ENCODE results near the gene MRPL4. TPM values are rescaled to one million over a fixed set of nuclear protein-coding genes. Genes with fewer than 3 reads are reported as not detected.
"Not testable (repeated sequence)": the region's sequence is repeated elsewhere in the genome, so short reads cannot be mapped to it uniquely, and the experiment has no call there.

The MRPL4 gene
- total RNA-seq, 1 experiment from 2014 or later: 174 TPM

DNA sequence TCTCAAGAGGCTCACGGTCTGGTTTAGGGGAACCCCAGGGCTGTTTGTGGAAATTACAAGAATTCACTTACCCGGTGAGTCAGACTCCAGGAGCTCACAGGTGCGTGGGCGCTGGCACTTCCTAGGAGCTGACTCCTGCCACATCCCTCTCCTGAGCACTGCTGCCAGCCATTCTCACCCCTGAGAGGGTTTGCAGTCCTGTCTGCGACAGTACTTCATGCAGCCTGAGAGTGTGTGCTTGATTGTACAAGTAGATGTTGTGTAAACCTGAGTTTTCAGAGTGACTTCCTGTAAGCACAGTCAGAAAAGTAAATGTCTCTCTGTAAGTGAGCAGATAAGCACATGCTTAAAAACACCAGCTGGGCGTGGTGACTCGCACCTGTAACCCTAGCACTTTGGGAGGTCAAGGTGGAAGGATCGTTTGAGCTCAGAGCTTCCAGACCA is 8.1 kb downstream of the MRPL4 start:
- no peak for DNase-seq (ENCODE audit: low read depth)

DNA sequence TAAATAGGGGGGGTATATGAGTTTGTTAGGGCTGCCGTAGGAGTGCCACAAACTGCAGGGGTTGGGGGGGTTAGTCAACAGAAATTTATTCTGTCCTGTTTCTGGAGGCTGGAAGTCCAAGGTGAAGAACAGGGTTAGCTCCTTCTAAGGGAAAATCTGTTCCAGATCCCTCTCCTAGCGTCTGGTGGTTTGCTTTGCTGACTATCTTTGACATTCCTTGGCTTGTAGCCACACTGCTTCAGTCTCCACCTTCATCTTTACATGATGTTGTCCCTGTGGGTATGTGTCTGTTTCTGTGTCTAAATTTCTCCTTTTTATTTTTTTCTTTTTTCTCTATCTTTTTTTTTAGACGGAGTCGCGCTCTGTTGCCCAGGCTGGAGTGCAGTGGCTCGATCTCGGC is 10.8 kb downstream of the MRPL4 start:
- DNase-seq (ENCODE audit: low read depth): no peak

DNA sequence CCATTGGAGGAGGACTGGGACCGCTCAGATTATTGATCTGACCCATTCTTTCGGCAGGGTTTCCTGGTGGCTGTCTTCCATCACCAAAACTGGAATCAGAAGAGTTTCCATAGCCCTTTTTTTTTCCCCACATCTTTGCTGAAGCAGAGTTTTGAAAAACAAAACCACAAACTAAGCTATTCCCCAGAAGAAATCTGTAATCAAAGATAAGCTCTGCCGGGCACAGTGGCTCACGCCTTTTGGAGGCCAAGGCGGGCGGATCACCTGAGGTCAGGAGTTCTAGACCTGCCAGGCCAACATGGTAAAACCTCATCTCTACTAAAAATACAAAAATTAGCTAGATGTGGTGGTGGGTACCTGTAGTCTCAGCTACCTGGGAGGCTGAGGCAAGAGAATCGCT is 14.7 kb downstream of the MRPL4 start:
- no peak for DNase-seq (ENCODE audit: low read depth)

DNA sequence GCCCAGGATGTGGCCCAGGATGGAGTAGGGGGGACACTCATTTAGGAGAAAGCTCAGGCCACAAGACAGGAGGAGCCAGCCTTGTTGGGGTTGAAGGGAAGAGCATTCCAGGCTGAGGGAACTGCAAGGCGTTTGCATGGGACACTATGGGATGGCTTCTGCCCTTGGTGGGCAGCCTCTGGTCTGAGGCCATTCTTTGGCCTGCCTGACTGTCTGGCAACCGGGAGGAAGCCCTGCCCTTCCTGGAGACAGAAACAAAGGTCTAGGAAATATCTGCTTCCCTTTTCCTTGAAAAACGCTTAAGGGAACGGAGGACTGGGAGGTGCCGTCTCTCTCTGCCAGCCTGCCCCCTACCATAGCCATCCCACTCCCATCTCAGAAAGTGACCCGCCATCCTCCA is 16.1 kb downstream of the MRPL4 start:
- DNase-seq (ENCODE audit: low read depth): no peak

DNA sequence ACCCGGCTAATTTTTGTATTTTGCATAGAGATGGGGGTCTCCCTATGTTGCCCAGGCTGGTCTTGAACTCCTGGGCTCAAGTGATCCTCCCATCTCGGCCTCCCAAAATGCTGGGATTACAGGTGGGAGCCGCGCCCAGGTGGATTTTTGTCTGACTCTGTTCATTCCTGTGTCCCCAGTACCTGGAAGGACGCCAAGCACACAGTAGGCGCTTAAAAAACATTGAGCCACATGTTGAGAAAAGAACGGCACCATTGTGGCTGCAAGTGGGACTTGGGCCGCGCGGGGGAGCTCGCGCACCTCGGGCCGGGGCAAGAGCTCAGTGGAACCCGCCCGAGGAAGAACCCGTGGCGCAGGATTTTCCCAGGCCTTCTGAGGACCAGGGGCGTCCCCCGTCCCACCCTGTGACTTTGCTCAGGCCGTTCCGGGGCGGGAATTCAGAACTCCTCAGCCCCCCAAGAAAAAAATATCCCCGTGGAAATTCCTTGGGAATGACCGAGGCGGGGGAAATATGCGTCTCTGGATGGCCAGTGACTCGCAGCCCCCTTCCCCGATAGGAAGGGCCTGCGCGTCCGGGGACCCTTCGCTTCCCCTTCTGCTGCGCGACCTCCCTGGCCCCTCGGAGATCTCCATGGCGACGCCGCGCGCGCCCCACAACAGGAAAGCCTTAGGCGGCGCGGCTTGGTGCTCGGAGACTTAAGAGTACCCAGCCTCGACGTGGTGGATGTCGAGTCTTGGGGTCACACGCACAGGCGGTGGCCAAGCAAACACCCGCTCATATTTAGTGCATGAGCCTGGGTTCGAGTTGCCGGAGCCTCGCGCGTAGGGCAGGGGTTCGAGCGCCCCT is 17.5 kb downstream of the MRPL4 start:
- peak; percentile 60 for DNase-seq (ENCODE audit: low read depth)

DNA sequence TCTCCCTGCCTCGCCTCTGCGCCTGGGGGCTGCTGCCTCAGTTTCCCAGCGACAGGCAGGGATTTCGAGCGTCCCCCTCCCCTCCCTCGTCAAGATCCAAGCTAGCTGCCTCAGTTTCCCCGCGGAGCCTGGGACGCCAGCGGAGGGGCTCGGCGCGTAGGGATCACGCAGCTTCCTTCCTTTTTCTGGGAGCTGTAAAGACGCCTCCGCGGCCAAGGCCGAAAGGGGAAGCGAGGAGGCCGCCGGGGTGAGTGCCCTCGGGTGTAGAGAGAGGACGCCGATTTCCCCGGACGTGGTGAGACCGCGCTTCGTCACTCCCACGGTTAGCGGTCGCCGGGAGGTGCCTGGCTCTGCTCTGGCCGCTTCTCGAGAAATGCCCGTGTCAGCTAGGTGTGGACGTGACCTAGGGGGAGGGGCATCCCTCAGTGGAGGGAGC is 18.2 kb downstream of the MRPL4 start:
- DNase-seq (ENCODE audit: low read depth): no peak

DNA sequence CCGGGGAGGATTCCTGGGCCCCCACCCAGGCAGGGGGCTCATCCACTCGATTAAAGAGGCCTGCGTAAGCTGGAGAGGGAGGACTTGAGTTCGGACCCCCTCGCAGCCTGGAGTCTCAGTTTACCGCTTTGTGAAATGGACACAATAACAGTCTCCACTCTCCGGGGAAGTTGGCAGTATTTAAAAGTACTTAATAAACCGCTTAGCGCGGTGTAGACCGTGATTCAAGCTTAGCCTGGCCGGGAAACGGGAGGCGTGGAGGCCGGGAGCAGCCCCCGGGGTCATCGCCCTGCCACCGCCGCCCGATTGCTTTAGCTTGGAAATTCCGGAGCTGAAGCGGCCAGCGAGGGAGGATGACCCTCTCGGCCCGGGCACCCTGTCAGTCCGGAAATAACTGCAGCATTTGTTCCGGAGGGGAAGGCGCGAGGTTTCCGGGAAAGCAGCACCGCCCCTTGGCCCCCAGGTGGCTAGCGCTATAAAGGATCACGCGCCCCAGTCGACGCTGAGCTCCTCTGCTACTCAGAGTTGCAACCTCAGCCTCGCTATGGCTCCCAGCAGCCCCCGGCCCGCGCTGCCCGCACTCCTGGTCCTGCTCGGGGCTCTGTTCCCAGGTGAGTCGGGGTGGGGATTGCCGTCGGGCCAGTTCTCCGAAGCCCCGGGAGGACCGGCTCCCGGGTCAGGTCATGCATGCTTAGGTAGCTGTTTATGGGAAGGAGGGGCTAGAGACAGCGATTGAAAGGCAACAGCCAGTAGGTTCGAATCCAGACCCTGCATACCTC is 18.8 kb downstream of the MRPL4 start, which contains the start of gene ICAM1:
Gene ICAM1 (plus strand): TSS at position 505 of the 779 bp plus-strand sequence. CDS start 40 bp downstream, at position 545.
- DNase-seq (ENCODE audit: low read depth): no peak

DNA sequence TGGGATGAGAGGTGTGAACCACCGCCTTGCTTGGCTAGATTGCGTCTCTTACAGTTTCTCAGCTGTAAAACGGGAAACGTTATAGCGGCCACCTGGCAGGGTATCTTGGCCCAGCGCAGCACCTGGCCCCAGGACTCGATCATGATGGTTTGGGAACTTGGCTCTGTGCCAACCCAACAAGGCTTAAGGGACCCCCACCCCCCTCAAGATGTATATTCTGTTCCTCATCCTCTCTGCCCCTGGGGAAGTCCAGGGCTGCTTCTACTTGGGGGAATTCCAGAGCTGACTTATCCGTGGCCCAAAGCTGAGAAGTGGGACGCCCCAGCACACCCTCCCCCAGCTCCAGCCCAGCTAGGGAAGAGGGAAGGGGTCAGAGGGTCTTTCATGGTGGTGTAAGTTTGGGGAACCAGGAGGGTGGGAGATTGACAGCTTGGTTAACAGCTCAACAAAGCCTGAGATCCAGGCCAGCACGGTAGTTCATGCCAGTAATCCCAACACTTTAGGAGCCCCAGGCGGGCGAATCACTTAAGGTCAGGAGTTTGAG is 19.6 kb downstream of the MRPL4 start:
- no peak for DNase-seq (ENCODE audit: low read depth)

DNA sequence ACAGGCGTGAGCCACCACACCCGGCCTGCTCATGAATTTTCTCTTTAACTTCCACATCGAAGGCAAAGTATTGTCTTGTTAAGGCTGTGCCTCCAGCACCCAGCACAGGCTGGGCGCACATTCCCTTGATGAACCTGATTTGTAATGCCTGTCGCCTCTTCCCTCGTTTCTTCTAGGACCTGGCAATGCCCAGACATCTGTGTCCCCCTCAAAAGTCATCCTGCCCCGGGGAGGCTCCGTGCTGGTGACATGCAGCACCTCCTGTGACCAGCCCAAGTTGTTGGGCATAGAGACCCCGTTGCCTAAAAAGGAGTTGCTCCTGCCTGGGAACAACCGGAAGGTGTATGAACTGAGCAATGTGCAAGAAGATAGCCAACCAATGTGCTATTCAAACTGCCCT is 22.6 kb downstream of the MRPL4 start:
- no peak for DNase-seq (ENCODE audit: low read depth)

DNA sequence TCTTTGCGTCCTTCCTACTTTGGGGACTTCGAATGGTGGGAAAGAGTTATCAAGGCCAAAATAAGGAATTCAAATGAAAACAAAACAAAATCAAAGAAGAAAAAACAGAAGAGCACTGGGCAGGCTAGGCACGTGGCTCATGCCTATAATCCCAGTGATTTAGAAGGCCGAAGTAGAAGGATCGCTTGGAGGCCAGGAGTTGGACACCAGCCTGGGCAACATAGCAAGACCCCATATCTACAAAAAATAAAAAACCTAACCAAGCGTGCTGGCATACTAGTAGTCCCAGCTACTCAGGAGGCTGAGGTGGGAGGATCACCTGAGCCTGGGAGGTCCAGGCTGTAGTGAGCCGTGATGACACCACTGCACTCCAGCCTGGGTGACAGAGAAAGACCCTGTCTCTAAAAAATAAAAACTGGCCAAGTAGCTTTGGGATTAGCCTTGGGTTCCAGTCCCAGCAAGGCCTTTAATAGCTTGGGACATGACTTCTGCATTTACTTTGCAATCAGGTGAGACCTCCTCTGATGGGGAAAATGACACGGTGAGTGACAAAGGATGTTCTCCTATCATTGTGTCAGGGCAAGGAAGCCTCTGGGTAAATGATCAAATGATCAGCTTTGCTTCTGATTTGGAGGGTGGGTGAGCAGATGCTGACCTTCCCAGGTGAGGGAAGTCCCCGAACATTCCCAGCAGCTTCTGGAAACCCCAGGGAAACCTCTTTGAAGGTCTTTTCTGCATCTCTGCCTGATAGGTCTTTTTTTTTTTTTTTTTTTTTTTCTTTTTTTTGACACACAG is 26.0 kb downstream of the MRPL4 start:
- no peak for DNase-seq (ENCODE audit: low read depth)

DNA sequence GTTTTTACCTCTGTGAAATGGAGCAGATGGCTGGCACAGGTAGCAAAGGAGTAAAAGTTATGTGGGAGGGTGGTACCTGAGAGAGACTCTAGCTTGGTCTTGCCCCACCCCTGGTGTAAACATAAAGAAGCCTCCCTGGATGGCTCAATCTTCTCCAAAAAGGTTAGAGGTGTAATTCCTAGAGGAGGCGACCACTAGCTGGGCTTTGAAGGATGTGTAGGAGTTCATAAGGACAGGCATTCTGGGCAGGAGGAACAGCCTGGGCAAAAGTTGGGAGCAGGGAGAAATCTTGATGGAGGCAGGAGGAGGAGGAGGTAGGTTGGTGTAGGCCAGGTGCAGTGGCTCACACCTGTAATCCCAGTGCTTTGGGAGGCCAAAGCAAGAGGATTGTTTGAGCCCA is 26.9 kb downstream of the MRPL4 start:
- DNase-seq (ENCODE audit: low read depth): no peak

DNA sequence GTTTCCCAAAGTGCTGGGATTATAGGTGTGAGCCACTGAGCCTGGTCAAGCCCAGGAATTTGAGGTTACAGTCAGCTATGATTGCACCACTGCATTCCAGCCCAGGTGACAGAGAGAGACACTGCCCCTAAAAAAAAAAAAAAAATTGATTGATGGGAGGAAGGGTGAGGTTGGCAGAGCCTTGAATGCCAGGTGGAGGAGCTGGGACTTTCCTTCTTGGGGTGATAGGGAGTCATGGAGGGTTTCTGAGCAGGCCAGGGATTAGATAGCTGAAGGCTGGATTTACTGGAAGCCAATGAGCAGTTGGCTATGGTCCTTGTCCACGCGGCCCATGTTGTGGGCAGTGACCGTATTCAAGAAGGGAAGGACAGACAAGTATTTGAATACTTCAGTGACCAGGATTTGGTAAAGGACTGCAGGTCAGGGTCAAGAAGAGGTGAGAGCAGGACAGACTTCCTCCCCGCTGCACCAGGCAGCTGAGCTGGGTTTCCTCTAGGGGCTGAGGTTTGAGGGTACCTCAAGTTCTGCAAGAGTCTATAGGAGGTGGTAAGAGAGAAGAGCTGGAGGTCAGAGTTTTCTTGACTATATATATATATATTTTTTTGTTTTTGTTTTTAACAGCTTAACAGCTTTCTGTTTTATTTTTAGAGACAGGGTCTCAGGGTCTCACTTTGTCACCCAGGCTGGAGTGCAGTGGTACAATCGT is 27.9 kb downstream of the MRPL4 start:
- no peak for DNase-seq (ENCODE audit: low read depth)

DNA sequence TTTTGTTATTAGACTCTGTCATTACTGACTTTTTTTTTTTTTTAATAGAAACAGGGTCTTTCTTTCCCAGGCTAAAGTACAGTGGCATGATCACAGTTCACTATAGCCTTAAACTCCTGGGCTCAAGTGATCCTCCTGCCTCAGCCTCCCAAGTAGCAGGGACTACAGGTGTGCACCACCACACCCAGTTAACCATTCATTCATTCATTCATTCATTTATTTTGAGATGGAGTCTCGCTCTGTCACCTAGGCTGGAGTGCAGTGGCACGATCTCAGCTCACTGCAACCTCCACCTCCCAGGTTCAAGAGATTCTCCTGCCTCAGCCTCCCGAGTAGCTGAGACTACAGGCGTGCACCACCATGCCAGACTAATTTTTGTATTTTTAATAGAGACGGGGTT is 30.0 kb downstream of the MRPL4 start:
- DNase-seq (ENCODE audit: low read depth): not testable (repeated sequence)

DNA sequence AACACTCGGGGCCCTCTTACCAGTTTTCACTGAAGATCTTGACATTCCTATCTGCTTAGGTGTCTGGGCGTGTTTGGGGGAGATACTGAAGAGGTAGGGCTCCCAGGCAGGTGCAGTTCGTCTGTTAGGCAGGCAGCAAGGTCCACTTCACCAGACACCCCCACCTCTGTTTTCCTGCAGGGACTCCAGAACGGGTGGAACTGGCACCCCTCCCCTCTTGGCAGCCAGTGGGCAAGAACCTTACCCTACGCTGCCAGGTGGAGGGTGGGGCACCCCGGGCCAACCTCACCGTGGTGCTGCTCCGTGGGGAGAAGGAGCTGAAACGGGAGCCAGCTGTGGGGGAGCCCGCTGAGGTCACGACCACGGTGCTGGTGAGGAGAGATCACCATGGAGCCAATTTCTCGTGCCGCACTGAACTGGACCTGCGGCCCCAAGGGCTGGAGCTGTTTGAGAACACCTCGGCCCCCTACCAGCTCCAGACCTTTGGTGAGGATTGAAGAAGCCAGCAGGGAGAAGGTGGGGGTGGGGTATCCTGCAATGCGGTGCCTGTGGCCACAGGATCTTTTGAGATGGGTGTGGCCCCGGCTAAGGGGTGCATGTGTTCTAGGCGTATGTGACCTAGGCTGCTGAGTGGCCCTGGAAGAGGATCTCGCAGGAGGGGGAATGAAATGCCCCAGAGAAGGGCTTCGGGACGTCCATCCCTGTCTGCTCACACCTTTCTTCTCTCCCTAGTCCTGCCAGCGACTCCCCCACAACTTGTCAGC is 31.5 kb downstream of the MRPL4 start:
- no peak for DNase-seq (ENCODE audit: low read depth)

DNA sequence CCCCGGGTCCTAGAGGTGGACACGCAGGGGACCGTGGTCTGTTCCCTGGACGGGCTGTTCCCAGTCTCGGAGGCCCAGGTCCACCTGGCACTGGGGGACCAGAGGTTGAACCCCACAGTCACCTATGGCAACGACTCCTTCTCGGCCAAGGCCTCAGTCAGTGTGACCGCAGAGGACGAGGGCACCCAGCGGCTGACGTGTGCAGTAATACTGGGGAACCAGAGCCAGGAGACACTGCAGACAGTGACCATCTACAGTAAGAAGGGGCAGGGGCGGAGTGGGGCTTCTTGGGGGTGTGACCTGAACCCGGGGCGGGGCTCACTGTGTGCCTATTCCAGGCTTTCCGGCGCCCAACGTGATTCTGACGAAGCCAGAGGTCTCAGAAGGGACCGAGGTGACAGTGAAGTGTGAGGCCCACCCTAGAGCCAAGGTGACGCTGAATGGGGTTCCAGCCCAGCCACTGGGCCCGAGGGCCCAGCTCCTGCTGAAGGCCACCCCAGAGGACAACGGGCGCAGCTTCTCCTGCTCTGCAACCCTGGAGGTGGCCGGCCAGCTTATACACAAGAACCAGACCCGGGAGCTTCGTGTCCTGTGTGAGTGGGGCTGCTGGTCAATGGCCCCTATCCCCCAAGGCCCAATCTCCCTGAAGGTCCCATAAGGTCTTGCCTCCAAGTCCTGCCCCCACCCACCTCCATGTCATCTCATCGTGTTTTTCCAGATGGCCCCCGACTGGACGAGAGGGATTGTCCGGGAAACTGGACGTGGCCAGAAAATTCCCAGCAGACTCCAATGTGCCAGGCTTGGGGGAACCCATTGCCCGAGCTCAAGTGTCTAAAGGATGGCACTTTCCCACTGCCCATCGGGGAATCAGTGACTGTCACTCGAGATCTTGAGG is 32.3 kb downstream of the MRPL4 start:
- no peak for DNase-seq (ENCODE audit: low read depth)

DNA sequence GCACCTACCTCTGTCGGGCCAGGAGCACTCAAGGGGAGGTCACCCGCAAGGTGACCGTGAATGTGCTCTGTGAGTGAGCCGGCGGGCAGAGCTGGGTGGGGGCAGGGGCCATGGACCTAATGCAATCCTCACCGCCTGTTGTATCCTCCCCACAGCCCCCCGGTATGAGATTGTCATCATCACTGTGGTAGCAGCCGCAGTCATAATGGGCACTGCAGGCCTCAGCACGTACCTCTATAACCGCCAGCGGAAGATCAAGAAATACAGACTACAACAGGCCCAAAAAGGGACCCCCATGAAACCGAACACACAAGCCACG is 32.9 kb downstream of the MRPL4 start:
- DNase-seq (ENCODE audit: low read depth): no peak

DNA sequence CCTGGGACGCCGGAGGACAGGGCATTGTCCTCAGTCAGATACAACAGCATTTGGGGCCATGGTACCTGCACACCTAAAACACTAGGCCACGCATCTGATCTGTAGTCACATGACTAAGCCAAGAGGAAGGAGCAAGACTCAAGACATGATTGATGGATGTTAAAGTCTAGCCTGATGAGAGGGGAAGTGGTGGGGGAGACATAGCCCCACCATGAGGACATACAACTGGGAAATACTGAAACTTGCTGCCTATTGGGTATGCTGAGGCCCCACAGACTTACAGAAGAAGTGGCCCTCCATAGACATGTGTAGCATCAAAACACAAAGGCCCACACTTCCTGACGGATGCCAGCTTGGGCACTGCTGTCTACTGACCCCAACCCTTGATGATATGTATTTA is 33.4 kb downstream of the MRPL4 start:
- no peak for DNase-seq (ENCODE audit: low read depth)

DNA sequence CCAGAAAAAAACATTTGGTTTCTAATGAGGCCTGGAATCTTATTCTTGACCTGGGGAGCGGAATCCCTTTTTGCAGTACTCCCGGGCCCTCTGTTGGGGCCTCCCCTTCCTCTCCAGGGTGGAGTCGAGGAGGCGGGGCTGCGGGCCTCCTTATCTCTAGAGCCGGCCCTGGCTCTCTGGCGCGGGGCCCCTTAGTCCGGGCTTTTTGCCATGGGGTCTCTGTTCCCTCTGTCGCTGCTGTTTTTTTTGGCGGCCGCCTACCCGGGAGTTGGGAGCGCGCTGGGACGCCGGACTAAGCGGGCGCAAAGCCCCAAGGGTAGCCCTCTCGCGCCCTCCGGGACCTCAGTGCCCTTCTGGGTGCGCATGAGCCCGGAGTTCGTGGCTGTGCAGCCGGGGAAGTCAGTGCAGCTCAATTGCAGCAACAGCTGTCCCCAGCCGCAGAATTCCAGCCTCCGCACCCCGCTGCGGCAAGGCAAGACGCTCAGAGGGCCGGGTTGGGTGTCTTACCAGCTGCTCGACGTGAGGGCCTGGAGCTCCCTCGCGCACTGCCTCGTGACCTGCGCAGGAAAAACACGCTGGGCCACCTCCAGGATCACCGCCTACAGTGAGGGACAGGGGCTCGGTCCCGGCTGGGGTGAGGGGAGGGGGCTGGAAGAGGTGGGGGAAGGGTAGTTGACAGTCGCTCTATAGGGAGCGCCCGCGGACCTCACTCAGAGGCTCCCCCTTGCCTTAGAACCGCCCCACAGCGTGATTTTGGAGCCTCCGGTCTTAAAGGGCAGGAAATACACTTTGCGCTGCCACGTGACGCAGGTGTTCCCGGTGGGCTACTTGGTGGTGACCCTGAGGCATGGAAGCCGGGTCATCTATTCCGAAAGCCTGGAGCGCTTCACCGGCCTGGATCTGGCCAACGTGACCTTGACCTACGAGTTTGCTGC is 35.1 kb downstream of the MRPL4 start, which contains the start of gene ICAM4:
Gene ICAM4 (plus strand): TSS at position 153 of the 935 bp plus-strand sequence. CDS start 58 bp downstream, at position 211.
- DNase-seq (ENCODE audit: low read depth): no peak
